ENCODE data around the gene ABHD17A.

Gene ABHD17A

GRCh38 chr19:1841209-1841924, 43.9 kb downstream of the ABHD17A start:
- Histone ChIP-seq H4K91ac (ENCODE audit: low read length) (no peak overlapping the region), H3K18ac (ENCODE audit: low read depth in 1 of 2, low read length in 2 of 2) (no peak overlapping the region), H3K27me3 (ENCODE audit: control insufficient read depth in 1 of 2, insufficient read depth in 1 of 2, low read length in 2 of 2) (no peaks in the 10 kb centered on the region), H2BK15ac (ENCODE audit: low read depth, poor library complexity, severe bottlenecking) (no peak overlapping the region), H3K27ac (ENCODE audit: low read length, poor library complexity, severe bottlenecking) (no peak overlapping the region), H4K8ac (ENCODE audit: low read length) (no peak overlapping the region), H3K14ac (ENCODE audit: low read length in 2 of 2) (no peak overlapping the region), H2AFZ (ENCODE audit: low read depth, low read length) (no peak overlapping the region), H3K79me1 (replicated peaks; ENCODE audit: low read length, poor library complexity, severe bottlenecking) (peaks cover 4% of the 10 kb centered on the region), H2BK5ac (ENCODE audit: low read depth, low read length, poor library complexity, severe bottlenecking) (no peak overlapping the region), H2BK120ac (ENCODE audit: low read depth, low read length) (no peak overlapping the region), H3K9ac (ENCODE audit: low read length) (peak overlapping the region; percentile 49), H3K4me2 (ENCODE audit: low read length, poor library complexity, severe bottlenecking) (no peak overlapping the region), H3K9me3 (ENCODE audit: control insufficient read depth, low read length) (no peaks in the 10 kb centered on the region), H3K4me3 (ENCODE audit: insufficient read depth in 1 of 2, low read depth in 1 of 2, low read length in 2 of 2) (no peak overlapping the region), H3K36me3 (ENCODE audit: control insufficient read depth in 1 of 2, insufficient read depth in 2 of 2, low read depth in 1 of 2, low read length in 2 of 2) (peaks cover 0 to 50% of the 10 kb centered on the region in 2 experiments), H2BK12ac (ENCODE audit: low read length in 2 of 2) (no peak overlapping the region), H2AK5ac (ENCODE audit: low read length, severe bottlenecking) (no peak overlapping the region), H3K4ac (ENCODE audit: low read depth in 1 of 2, low read length in 2 of 2) (no peak overlapping the region), H3K4me1 (ENCODE audit: control insufficient read depth, insufficient read depth, low read depth, low read length) (peaks cover 32% of the 10 kb centered on the region), H3K23ac (ENCODE audit: low read length in 2 of 2) (no peak overlapping the region)
- no peak for DNase-seq
- 89% methylated on average over 35 of the region's 35 CpGs for WGBS

- Histone ChIP-seq H3K4me1 (ENCODE audit: control insufficient read depth, insufficient read depth, low read depth, low read length) (peaks cover 26% of the 10 kb centered on the region), H3K79me1 (replicated peaks; ENCODE audit: low read length, poor library complexity, severe bottlenecking) (peaks cover 9% of the 10 kb centered on the region), H4K8ac (ENCODE audit: low read length) (no peak overlapping the region), H3K4me2 (ENCODE audit: low read length, poor library complexity, severe bottlenecking) (no peak overlapping the region), H2AFZ (ENCODE audit: low read depth, low read length) (no peak overlapping the region), H2AK5ac (ENCODE audit: low read length, severe bottlenecking) (no peak overlapping the region), H3K4me3 (ENCODE audit: insufficient read depth in 1 of 2, low read depth in 1 of 2, low read length in 2 of 2) (no peak overlapping the region), H2BK15ac (ENCODE audit: low read depth, poor library complexity, severe bottlenecking) (no peak overlapping the region), H3K9ac (ENCODE audit: low read length) (peak overlapping the region; percentile 49), H3K9me3 (ENCODE audit: control insufficient read depth, low read length) (no peaks in the 10 kb centered on the region), H3K36me3 (ENCODE audit: control insufficient read depth in 1 of 2, insufficient read depth in 2 of 2, low read depth in 1 of 2, low read length in 2 of 2) (peaks cover 0 to 47% of the 10 kb centered on the region in 2 experiments), H2BK5ac (ENCODE audit: low read depth, low read length, poor library complexity, severe bottlenecking) (no peak overlapping the region), H4K91ac (ENCODE audit: low read length) (no peak overlapping the region), H3K18ac (ENCODE audit: low read depth in 1 of 2, low read length in 2 of 2) (no peak overlapping the region), H3K23ac (ENCODE audit: low read length in 2 of 2) (no peak overlapping the region), H2BK12ac (ENCODE audit: low read length in 2 of 2) (no peak overlapping the region), H3K27me3 (ENCODE audit: control insufficient read depth in 1 of 2, insufficient read depth in 1 of 2, low read length in 2 of 2) (no peaks in the 10 kb centered on the region), H3K4ac (ENCODE audit: low read depth in 1 of 2, low read length in 2 of 2) (no peak overlapping the region), H2BK120ac (ENCODE audit: low read depth, low read length) (no peak overlapping the region), H3K14ac (ENCODE audit: low read length in 2 of 2) (no peak overlapping the region), H3K27ac (ENCODE audit: low read length, poor library complexity, severe bottlenecking) (no peak overlapping the region)
- 86% methylated on average over 22 of the region's 22 CpGs for WGBS
- DNase-seq, result no peak
These were observed 44.7 kb downstream of the ABHD17A start for GRCh38 chr19:1840541-1841115.

- no peak overlapping the region for H3K23ac ChIP-seq (ENCODE audit: low read length in 2 of 2)
- H3K18ac ChIP-seq (ENCODE audit: low read depth in 1 of 2, low read length in 2 of 2), result no peak overlapping the region
- H3K4me2 ChIP-seq (ENCODE audit: low read length, poor library complexity, severe bottlenecking), result no peak overlapping the region
- H3K4me3 ChIP-seq (ENCODE audit: insufficient read depth in 1 of 2, low read depth in 1 of 2, low read length in 2 of 2), result no peak overlapping the region
- H4K8ac ChIP-seq (ENCODE audit: low read length), result no peak overlapping the region
- H3K79me1 ChIP-seq (replicated peaks; ENCODE audit: low read length, poor library complexity, severe bottlenecking), result peaks cover 11% of the 10 kb centered on the region
- DNase-seq, result no peak
- H3K4ac ChIP-seq (ENCODE audit: low read depth in 1 of 2, low read length in 2 of 2), result no peak overlapping the region
- H3K36me3 ChIP-seq (ENCODE audit: control insufficient read depth in 1 of 2, insufficient read depth in 2 of 2, low read depth in 1 of 2, low read length in 2 of 2), result peaks cover 0 to 45% of the 10 kb centered on the region in 2 experiments
- H3K4me1 ChIP-seq (ENCODE audit: control insufficient read depth, insufficient read depth, low read depth, low read length), result peaks cover 22% of the 10 kb centered on the region
- no peak overlapping the region for H3K27ac ChIP-seq (ENCODE audit: low read length, poor library complexity, severe bottlenecking)
- H3K9me3 ChIP-seq (ENCODE audit: control insufficient read depth, low read length), result no peaks in the 10 kb centered on the region
- H3K9ac ChIP-seq (ENCODE audit: low read length), result no peak overlapping the region
- no peak overlapping the region for H2AK5ac ChIP-seq (ENCODE audit: low read length, severe bottlenecking)
- H2BK5ac ChIP-seq (ENCODE audit: low read depth, low read length, poor library complexity, severe bottlenecking), result no peak overlapping the region
- no peak overlapping the region for H3K14ac ChIP-seq (ENCODE audit: low read length in 2 of 2)
- no peak overlapping the region for H2BK15ac ChIP-seq (ENCODE audit: low read depth, poor library complexity, severe bottlenecking)
- no peak overlapping the region for H2BK120ac ChIP-seq (ENCODE audit: low read depth, low read length)
- no peaks in the 10 kb centered on the region for H3K27me3 ChIP-seq (ENCODE audit: control insufficient read depth in 1 of 2, insufficient read depth in 1 of 2, low read length in 2 of 2)
- no peak overlapping the region for H2BK12ac ChIP-seq (ENCODE audit: low read length in 2 of 2)
- no peak overlapping the region for H2AFZ ChIP-seq (ENCODE audit: low read depth, low read length)
- no peak overlapping the region for H4K91ac ChIP-seq (ENCODE audit: low read length)
- WGBS, result 92% methylated on average over 23 of the region's 25 CpGs
These were observed 45.4 kb downstream of the ABHD17A start for GRCh38 chr19:1839658-1840540.

DNA sequence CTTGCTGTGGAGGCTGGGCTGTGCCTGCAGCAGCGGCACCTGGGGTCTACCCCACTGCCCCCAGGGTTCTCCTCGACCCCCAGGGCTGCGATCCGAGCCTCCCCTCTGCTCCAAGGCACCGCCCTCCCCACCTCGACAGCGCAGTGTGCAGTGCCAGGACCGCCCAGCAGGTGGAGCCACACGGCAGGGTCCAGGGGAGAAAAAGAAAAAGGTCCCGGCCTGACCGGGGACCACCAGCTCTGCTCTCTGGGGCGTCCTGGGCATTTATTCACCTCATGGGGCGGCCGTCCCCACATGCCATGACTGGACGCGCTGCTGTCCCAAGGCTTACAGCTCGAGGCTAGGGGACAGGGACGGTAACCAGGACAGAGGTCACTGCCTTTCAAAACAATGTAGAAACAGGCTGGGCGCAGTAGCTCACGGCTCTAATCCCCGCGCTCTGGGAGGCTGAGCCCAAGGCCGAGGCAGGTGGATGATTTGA, 47.6 kb downstream of the ABHD17A start:
- Histone ChIP-seq H2BK120ac (ENCODE audit: low read depth, low read length) (no peak overlapping the region), H2AK5ac (ENCODE audit: low read length, severe bottlenecking) (no peak overlapping the region), H3K4me2 (ENCODE audit: low read length, poor library complexity, severe bottlenecking) (no peak overlapping the region), H3K4ac (ENCODE audit: low read depth in 1 of 2, low read length in 2 of 2) (no peak overlapping the region), H3K27ac (ENCODE audit: low read length, poor library complexity, severe bottlenecking) (no peak overlapping the region), H3K9ac (ENCODE audit: low read length) (peak overlapping the region; percentile 48), H4K91ac (ENCODE audit: low read length) (no peak overlapping the region), H3K36me3 (ENCODE audit: control insufficient read depth in 1 of 2, insufficient read depth in 2 of 2, low read depth in 1 of 2, low read length in 2 of 2) (peaks cover 0 to 44% of the 10 kb centered on the region in 2 experiments), H3K14ac (ENCODE audit: low read length in 2 of 2) (no peak overlapping the region), H3K4me1 (ENCODE audit: control insufficient read depth, insufficient read depth, low read depth, low read length) (peaks cover 21% of the 10 kb centered on the region), H3K18ac (ENCODE audit: low read depth in 1 of 2, low read length in 2 of 2) (no peak overlapping the region), H2BK12ac (ENCODE audit: low read length in 2 of 2) (peak overlapping the region in 1 of 2 experiments; percentile 18), H2BK5ac (ENCODE audit: low read depth, low read length, poor library complexity, severe bottlenecking) (no peak overlapping the region), H3K9me3 (ENCODE audit: control insufficient read depth, low read length) (no peaks in the 10 kb centered on the region), H3K79me1 (replicated peaks; ENCODE audit: low read length, poor library complexity, severe bottlenecking) (peaks cover 19% of the 10 kb centered on the region), H4K8ac (ENCODE audit: low read length) (peak overlapping the region; percentile 42), H3K23ac (ENCODE audit: low read length in 2 of 2) (no peak overlapping the region), H3K27me3 (ENCODE audit: control insufficient read depth in 1 of 2, insufficient read depth in 1 of 2, low read length in 2 of 2) (no peaks in the 10 kb centered on the region), H2AFZ (ENCODE audit: low read depth, low read length) (no peak overlapping the region), H2BK15ac (ENCODE audit: low read depth, poor library complexity, severe bottlenecking) (no peak overlapping the region), H3K4me3 (ENCODE audit: insufficient read depth in 1 of 2, low read depth in 1 of 2, low read length in 2 of 2) (no peak overlapping the region)
- no peak for DNase-seq
- 50% methylated on average over 23 of the region's 23 CpGs for WGBS
